HEK293 (cell line): ENCODE data around the gene RANBP2.

Experiments
- FEZF1 ChIP-seq: fragments of 450-650 bp; formaldehyde crosslinking; IDR thresholded peaks from 2 replicates; pipeline ENCODE4 v1.5.1; 2016; ENCODE audit warnings: missing biosample characterization, missing genetic modification characterization
- SP3 ChIP-seq: fragments of 450-650 bp; formaldehyde crosslinking; IDR thresholded peaks from 2 replicates; pipeline ENCODE4 v1.5.1; 2016; ENCODE audit warnings: missing biosample characterization, missing genetic modification characterization
- ZNF138 ChIP-seq: fragments of 450-650 bp; formaldehyde crosslinking; IDR thresholded peaks from 2 replicates; pipeline ENCODE4 v1.5.1; 2016; ENCODE audit warnings: missing biosample characterization, missing genetic modification characterization, borderline replicate concordance
- ZNF23 ChIP-seq: fragments of 450-650 bp; formaldehyde crosslinking; IDR thresholded peaks from 2 replicates; pipeline ENCODE4 v1.5.1; 2016; ENCODE audit warnings: missing biosample characterization, missing genetic modification characterization, borderline replicate concordance
- ZNF311 ChIP-seq: fragments of 450-650 bp; formaldehyde crosslinking; IDR thresholded peaks from 2 replicates; pipeline ENCODE4 v1.5.1; 2017; ENCODE audit warnings: missing biosample characterization, missing genetic modification characterization, borderline replicate concordance
- ZNF514 ChIP-seq: fragments of 450-650 bp; formaldehyde crosslinking; IDR thresholded peaks from 2 replicates; pipeline ENCODE4 v1.5.1; 2016; ENCODE audit warnings: missing biosample characterization, missing genetic modification characterization
- ZNF658 ChIP-seq: fragments of 450-650 bp; formaldehyde crosslinking; IDR thresholded peaks from 2 replicates; pipeline ENCODE4; 2016; ENCODE audit warnings: missing biosample characterization, missing genetic modification characterization
- ZNF791 ChIP-seq: fragments of 450-650 bp; formaldehyde crosslinking; IDR thresholded peaks from 2 replicates; pipeline ENCODE4 v1.5.1; 2016; ENCODE audit warnings: missing biosample characterization, missing genetic modification characterization
- TF ChIP-seq, protein P1 (sequence below): fragments of 450-650 bp; formaldehyde crosslinking; IDR thresholded peaks from 2 replicates; pipeline ENCODE4 v1.5.1; 2016; ENCODE audit warnings: missing biosample characterization, missing genetic modification characterization

DNA sequence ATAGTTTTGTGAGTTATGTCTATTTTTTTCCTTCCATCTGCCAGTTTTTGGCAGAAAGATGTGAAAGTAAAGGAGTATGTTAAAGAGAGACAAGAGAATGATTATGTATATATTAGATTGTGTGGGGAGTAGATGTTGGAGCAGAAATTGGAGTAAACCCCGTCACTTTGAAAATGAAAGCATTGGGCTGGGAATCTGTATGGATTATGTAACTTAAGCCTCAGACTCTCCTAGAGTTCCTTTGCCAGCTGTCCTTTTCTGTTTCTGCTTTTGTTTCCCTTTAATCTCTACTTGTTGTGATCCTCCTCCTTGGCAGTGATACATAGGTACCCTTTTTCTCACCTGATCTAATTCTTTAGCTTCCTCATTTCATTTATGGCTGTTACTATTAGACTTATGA lies 86.5 kb downstream of the RANBP2 start:
- TF ChIP-seq ZNF138 (tag by site-specific recombination) (no peak), FEZF1 (no peak), ZNF658 (tag by site-specific recombination) (no peak), ZNF791 (tag by site-specific recombination) (no peak), ZNF23 (tag by site-specific recombination) (no peak), ZNF514 (tag by site-specific recombination) (no peak), ZNF311 (tag by site-specific recombination) (no peak), SP3 (no peak)
- TF ChIP-seq, protein P1, sequence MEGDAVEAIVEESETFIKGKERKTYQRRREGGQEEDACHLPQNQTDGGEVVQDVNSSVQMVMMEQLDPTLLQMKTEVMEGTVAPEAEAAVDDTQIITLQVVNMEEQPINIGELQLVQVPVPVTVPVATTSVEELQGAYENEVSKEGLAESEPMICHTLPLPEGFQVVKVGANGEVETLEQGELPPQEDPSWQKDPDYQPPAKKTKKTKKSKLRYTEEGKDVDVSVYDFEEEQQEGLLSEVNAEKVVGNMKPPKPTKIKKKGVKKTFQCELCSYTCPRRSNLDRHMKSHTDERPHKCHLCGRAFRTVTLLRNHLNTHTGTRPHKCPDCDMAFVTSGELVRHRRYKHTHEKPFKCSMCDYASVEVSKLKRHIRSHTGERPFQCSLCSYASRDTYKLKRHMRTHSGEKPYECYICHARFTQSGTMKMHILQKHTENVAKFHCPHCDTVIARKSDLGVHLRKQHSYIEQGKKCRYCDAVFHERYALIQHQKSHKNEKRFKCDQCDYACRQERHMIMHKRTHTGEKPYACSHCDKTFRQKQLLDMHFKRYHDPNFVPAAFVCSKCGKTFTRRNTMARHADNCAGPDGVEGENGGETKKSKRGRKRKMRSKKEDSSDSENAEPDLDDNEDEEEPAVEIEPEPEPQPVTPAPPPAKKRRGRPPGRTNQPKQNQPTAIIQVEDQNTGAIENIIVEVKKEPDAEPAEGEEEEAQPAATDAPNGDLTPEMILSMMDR (tag by site-specific recombination), result no peak
